H1 (cell line): Measurements from ENCODE around the gene GALNT11. TPM values are rescaled to one million over a fixed set of nuclear protein-coding genes. Genes with fewer than 3 reads are reported as not detected.

ENCODE experiments used
- BACH1 ChIP-seq: IDR thresholded peaks from 2 replicates; pipeline ENCODE4 v1.6.1; 2012; ENCODE audit warnings: low read length, improper control_type of control experiment
- CHD1 ChIP-seq: IDR thresholded peaks from 2 replicates; pipeline ENCODE4 v1.6.1; 2012; ENCODE audit warnings: low read depth, low read length, improper control_type of control experiment
- CHD2 ChIP-seq: IDR thresholded peaks from 2 replicates; pipeline ENCODE4 v1.6.1; 2012; ENCODE audit warnings: low read length, improper control_type of control experiment
- EP300 ChIP-seq, 2 experiments: IDR thresholded peaks; 1 replicate in 1 of 2; 2 replicates in 1 of 2; pipeline ENCODE4 v1.6.1; 2011 to 2012; ENCODE audit warnings: low read depth in 2 of 2, low read length in 2 of 2, mild to moderate bottlenecking in 2 of 2, borderline replicate concordance in 1 of 2, inconsistent platforms in 1 of 2, moderate library complexity in 1 of 2
- TAF1 ChIP-seq: IDR thresholded peaks from 2 replicates; pipeline ENCODE4 v1.6.1; 2011; ENCODE audit warnings: mild to moderate bottlenecking, low read depth, low read length
- YY1 ChIP-seq: IDR thresholded peaks from 2 replicates; pipeline ENCODE4 v1.6.1; 2011; ENCODE audit warnings: low read depth, mild to moderate bottlenecking, low read length
- polyA plus RNA-seq, 7 experiments: library from polyadenylated mRNA; depleted of rRNA in 3 of 7; stranded (reverse) in 5 of 7; unstranded in 2 of 7; fragments of >200 nt in 5 of 7; fragments of 200-250 nt in 2 of 7; gene quantifications; 1 replicate in 5 of 7; 2 replicates in 1 of 7; 4 replicates in 1 of 7; pipeline versions ENCODE4 v1.2.1 to v1.2.3, GENCODE V29; 2011 to 2013; ENCODE audit warnings: missing spikeins in 2 of 7, mixed read lengths in 2 of 7
- total RNA-seq: library from RNA; stranded (reverse); fragmentation: NEBNext Ultra II Directional; extraction: Animal tissue kit (Norgen Biotek cat#: 25700); gene quantifications from 2 replicates; pipeline ENCODE4 v1.2.1, GENCODE V29; 2021

Gene GALNT11
- total and polyA plus RNA-seq, 2 of the 8 experiments (the other 6 are each of a cell fraction or from before 2014, with no cell fraction given): 20.5 to 23.2 TPM

DNA sequence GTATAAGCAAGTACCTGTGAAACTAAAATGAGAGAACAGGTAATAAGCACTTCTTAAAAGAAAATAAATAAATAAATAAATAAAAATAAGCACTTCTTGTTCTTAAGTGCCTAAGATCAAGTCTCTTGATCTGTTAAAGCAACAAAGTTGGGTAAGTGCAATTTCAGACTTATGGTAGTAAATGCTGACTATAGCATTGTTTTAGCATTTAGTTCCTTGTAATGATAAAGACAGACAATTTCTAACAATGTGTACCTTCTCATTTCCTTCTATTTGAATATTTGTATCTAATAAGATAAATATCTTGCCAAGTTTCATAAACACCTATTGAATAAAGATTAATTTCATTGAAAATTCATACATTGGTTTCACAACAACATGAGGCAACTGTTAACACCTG, 87.4 kb downstream of the GALNT11 start (continued):
- no peak for TF ChIP-seq EP300 (IDR thresholded peaks at IDR 0.05; ENCODE audit: borderline replicate concordance in 1 of 2, low read depth in 2 of 2, low read length in 2 of 2)
- no peak for TF ChIP-seq YY1
- TF ChIP-seq CHD1: no peak
- TF ChIP-seq BACH1: no peak
- no peak for TF ChIP-seq CHD2
- no peak for TF ChIP-seq TAF1
